ENCODE measurements around the gene CFAP20.

GRCh38 chr16:58148526-58148925 lies 19.3 kb upstream of the CFAP20 start:
- no peak for TF ChIP-seq CTCF (IDR thresholded peaks at IDR 0.05)
- no peak for TF ChIP-seq POLR2AphosphoS5 (IDR thresholded peaks at IDR 0.05)

Data from esophagus muscularis mucosa (tissue), 3 donors.